Activated CD4-positive, alpha-beta T cell treated with anti-CD3 and anti-CD28 coated beads, Interleukin-2, amount 50 U/mL, for 16 hours (primary cell): Measurements from ENCODE around the gene PLOD1.
"Not testable (repeated sequence)": the region's sequence is repeated elsewhere in the genome, so short reads cannot be mapped to it uniquely, and the experiment has no call there.

Experiments used
- DNase-seq: peaks from one replicate; pipeline ENCODE4 v3.0.0-alpha.2; 2020

Gene PLOD1

GRCh38 chr1:11934302-11935056 lies at the start of gene PLOD1:
Gene PLOD1, plus strand, starts transcription at chr1:11934717. Its CDS starts 63 bp downstream, at chr1:11934780.
- peak; percentile 91 for DNase-seq

DNA sequence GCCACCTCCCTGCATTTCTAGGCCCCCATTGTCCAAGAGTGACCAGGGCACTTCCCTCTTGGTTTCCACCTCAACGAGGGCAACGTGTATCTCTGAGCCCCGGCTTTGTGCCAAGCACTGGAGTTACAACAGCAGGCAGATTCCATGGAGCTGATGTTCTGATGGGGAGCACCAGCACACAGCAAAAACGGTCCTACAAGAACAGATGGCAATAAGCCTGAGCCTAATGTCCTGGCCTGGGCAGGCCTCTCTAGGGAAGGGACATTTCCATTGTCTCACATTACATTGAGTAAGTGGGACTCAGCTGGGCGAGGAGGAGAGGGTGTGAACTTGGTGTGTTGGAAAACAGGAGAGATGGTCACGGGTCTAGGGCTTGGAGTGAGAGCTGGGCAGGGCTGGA lies 48.6 kb upstream of the PLOD1 start:
- DNase-seq, result no peak

DNA sequence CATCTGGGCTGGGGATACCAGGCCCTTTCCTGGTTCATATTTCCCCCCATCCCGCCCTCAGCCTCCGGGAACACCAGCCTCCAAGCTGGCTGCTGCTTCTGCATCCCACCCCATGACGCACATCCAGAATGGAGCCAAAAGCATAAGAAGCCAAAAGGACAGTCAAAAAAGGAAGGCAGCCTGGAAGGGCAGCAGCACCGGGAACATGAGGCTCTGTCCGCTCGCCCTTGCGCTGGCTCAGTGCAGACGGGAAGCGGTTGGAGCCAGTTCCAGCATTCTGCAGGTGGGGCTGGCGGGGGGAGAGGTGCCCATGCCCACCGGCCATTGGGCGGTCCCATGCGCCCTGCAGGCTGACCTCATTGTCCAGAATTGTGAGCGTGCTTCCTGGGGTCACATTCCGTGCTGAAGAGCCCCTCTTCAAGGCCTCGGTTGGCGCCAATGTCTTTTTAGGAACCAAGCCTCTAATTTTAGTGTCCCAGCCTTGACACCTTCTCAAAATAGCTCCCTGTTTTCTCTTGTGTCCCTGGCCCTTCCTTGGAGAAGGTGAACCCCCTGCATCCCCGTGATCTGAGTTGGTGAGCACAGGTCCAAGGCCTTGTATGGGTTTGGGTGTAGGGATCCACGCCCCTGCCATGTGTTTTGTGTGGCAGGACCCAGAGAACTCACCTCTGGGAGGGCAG lies 47.4 kb upstream of the PLOD1 start:
- no peak for DNase-seq

DNA sequence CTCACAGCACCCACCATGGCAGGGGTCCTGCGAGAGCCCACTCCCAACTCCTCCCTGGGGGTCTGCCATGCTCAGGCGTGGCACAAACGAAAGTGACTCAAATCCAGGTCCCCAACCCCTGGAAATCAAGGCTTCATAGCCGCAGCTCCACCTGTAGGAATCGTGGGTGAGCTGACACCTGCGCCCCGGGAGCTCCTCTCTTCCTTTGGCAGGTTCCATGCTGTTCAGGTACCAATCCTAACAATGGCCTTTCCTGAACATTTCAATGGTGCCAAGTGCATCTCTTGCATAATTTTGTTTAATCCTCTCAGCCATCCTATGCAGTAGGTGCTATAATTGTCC lies 46.9 kb upstream of the PLOD1 start:
- no peak for DNase-seq

- DNase-seq, result no peak
Observed at GRCh38 chr1:11888206-11888876, 46.2 kb upstream of the PLOD1 start.

GRCh38 chr1:11888877-11889208 lies 45.7 kb upstream of the PLOD1 start:
- DNase-seq, result no peak

DNA sequence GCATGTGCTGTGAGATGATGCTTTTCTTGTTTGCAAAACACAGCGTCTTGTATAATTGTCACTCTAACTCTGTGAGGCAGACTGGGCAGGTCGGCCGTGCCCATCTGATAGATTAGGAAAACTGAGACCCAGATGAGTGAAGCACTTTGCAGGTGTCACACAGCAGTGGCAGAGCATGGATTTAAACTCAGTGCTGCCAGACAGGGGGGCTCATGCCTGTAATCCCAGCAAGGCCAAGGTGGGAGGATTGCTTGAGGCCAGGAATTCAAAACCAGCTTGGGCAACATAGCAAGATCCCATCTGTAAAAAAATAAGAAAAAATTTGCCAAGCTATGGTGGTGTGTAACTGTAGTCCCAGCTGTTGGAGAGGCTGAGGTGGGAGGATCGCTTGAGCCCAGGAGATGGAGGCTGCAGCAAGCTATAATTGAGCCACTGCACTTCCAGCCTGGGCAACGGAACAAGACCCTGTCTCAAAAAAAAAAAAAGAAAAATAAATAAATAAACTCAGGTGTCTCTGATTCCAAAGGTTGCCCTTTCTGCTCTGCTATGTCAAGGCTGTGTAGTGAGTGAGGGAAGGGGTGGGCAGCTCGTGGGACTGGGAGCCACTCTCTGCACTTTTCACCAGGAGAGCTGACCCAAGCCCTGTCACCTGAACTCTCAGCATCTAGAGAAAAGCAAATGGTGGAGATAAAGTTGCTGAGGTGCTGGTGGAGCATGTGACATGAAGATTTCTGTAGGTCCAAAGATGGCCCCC lies 42.9 kb upstream of the PLOD1 start:
- DNase-seq, result no peak

DNA sequence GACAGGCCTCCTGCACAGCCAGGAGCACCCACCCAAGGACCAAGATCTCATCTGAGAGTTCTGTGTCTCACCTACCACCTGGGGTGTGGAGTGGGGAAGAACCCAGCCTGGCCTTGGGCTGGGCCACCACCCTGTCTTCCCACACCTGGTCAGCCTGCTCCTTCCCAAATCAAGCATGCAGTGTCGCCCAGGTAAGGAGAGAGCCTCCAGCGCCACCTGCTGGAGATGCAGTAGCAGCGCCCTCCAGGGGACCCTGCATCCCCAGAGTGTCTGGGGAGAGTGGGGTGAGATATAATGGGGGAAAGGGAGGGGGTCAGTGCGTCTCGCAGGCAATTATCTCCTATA lies 40.6 kb upstream of the PLOD1 start:
- peak; percentile 70 for DNase-seq

DNA sequence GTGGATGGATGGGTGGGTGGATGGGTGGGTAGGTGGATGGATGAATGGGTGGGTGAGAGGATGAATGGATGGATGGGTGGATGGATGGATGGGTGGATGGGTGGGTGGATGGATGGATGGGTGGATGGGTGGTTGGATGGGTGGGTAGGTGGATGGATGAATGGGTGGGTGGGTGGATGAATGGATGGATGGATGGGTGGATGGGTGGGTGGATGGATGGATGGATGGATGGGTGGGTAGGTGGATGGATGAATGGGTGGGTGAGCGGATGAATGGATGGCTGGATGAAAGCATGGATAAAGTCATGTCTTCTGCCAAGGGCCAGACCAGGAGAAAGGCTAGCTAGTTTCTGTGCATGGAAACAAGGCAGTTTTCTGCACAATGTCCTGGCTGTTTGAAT lies 40.0 kb upstream of the PLOD1 start:
- DNase-seq, result not testable (repeated sequence)

- no peak for DNase-seq
Observed at GRCh38 chr1:11898086-11898785, 36.3 kb upstream of the PLOD1 start.

GRCh38 chr1:11898831-11899467 lies 35.6 kb upstream of the PLOD1 start:
- DNase-seq, result no peak

- not testable (repeated sequence) for DNase-seq
Observed at GRCh38 chr1:11901446-11901845, 33.1 kb upstream of the PLOD1 start.

- DNase-seq, result no peak
Observed at GRCh38 chr1:11903210-11903609, 31.3 kb upstream of the PLOD1 start.

DNA sequence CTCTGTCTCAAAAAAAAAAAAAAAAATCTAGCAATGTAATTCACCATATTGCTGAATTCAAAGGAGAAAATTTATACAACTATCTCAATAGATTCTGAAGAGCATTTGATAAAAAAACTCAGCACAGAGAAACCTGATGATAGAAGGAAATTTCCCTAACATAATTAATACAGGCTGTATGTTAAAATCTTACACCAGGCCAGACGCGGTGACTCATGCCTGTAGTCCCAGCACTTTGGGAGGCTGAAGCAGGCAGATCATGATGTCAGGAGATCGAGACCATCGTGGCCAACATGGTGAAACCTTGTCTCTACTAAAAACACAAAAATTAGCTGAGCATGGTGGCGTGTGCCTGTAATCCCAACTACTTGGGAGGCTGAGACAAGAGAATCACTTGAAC lies 30.4 kb upstream of the PLOD1 start:
- DNase-seq, result not testable (repeated sequence)

DNA sequence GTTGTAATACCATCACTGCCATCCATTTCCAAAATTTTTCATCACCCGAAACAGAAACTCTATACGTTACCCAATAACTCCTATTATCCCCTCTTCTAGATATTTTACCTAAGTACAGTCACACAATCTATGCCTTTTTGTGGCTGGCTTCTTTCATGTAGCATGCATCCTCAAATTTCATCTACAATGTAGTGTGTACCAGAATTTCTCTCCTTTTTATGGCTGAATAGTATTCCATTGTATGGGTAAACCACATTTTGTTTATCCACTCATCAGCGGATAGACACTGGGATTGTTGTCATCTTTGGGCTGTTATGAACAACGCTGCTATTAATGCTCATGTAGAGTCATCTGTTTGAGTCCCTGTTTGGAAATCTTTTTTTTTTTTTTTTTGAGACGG lies 29.5 kb upstream of the PLOD1 start:
- DNase-seq, result no peak

DNA sequence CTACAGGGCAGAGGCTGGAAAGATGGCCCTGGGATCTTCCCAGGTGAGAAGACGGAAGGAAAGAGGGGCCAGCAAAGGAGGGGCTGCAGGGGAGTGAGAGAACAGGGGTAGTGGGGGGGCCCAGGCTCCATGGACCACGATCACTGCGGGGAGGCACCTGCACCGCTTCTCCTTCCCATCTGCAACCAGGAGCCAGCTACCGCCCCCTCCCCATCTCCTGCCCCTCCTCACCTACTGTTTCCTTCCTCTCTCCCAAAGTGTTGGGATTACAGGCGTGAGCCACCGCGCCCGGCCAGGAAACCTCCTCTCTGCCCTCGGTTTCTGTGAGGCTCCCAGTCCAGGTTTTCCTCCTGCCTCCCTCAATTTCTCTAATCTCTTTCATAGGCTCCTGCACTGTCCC lies 27.6 kb upstream of the PLOD1 start:
- no peak for DNase-seq

DNA sequence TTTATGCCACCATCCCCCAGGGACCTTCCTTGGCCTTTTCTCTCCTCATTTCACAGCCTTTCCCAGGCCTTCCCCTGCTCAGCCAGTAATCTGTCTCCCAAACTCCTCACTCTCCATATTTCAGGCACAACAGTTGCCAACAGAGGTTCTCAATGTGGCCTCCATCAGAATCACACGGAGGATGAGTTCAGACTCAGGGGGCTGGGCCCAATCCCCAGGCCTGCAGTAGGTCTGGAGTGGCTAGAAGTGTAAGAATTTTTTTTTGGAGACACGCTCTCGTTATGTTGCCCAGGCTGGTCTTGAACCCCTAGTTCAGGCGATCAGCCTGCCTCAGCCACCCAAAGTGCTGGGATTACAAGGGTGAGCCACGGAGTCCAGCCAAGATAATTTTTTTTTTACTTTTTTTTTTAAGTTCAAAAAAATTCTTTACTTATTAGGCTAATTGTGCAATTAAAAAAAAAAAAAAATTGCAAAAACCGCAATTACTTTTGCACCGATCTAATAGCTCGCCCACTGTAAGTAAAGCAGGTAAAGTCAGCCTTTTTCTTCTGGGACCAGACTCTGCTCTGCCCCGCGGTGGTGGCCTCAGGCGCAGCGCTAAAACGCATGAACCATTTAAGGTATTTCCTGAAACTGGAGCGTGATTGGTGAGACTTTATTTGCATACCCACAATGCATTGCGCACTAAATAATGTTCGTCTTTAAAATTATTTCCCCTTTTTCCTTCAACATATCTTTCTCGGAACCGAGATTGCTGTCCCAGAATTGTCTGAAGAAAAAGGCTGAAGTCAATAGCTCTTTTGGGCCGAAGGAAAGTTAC lies 27.0 kb upstream of the PLOD1 start:
- peak; percentile 96 for DNase-seq

- peak; percentile 97 for DNase-seq
Observed at GRCh38 chr1:11908095-11908675, 26.3 kb upstream of the PLOD1 start.

GRCh38 chr1:11910914-11911228 lies 23.6 kb upstream of the PLOD1 start:
- DNase-seq, result not testable (repeated sequence)

GRCh38 chr1:11912000-11912399 lies 22.5 kb upstream of the PLOD1 start:
- no peak for DNase-seq

DNA sequence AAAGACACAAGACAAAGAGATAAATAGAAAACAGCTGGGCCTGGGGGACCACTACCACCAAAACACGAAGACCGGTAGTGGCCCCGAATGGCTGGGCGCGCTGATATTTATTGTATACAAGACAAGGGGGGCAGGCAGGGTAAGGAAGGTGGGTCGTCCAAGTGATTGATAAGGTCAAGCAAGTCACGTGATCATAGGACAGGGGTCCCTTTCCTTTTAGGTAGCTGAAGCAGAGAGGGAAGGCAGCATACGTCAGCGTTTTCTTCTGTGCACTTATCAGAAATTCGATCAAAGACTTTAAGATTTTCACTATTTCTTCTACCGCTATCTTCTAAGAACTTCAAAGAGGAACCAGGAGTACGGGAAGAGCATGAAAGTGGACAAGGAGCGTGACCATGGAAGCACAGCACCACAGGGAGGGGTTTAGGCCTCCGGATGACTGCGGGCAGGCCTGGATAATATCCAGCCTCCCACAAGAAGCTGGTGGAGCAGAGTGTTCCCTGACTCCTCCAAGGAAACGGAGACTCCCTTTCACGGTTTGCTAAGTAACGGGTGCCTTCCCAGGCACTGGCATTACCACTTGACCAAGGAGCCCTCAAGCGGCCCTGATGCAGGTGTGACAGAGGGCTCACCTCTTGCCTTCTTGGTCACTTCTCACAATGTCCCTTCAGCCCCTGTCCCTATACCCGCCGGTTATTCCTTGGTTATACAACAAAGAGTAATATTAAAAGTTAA lies 21.9 kb upstream of the PLOD1 start:
- not testable (repeated sequence) for DNase-seq
